ENCODE results near the gene ADGB. TPM values are rescaled to one million over a fixed set of nuclear protein-coding genes. Genes with fewer than 3 reads are reported as not detected.

The ADGB gene
- total and polyA plus RNA-seq, 9 of the 15 experiments (the other 6 are each of a cell fraction or from before 2014, with no cell fraction given) = not detected

GRCh38 chr6:146850238-146850896 is 251.6 kb downstream of the ADGB start:
- Histone ChIP-seq H3K79me2 (ENCODE audit: control insufficient read depth, insufficient read depth, low read length) (peaks cover 9% of the 10 kb centered on the region), H3K9ac (ENCODE audit: insufficient read depth in 1 of 2, low read depth in 2 of 2, low read length in 2 of 2) (no peak overlapping the region), H3K36me3 (ENCODE audit: control insufficient read depth, insufficient read depth, low read length) (no peaks in the 10 kb centered on the region), H3K9me3 (replicated peaks; ENCODE audit: control insufficient read depth, insufficient read depth, low read depth, low read length) (no peaks in the 10 kb centered on the region; the same call in 1 of the 2 replicates), H4K20me1 (replicated peaks; ENCODE audit: control insufficient read depth, insufficient read depth, low read length) (no peaks in the 10 kb centered on the region), H3K4me2 (ENCODE audit: insufficient read depth, low read length) (no peak overlapping the region), H2AFZ (ENCODE audit: low read depth, low read length) (no peak overlapping the region; the same call in 1 of the 2 replicates), H3K4me1 (replicated peaks in 1 of 2; ENCODE audit: control insufficient read depth in 2 of 2, insufficient read depth in 2 of 2, low read length in 2 of 2) (peaks cover 0 to 5% of the 10 kb centered on the region in 2 experiments; a peak in 1 of 5 replicates), H3K27me3 (ENCODE audit: control insufficient read depth in 2 of 2, insufficient read depth in 2 of 2, low read length in 2 of 2) (no peaks in the 10 kb centered on the region), H3K4me3 (no peak overlapping the region), H3K9me1 (ENCODE audit: control insufficient read depth, insufficient read depth, low read length) (no peaks in the 10 kb centered on the region), H3K27ac (ENCODE audit: extremely low read depth, low read depth, low read length) (no peak overlapping the region)
- in situ Hi-C loops (cut with MboI) = no loop called here
- intact Hi-C loops (cut with micrococcal nuclease) = no loop called here
- WGBS (ENCODE audit: insufficient coverage, low coverage, missing lambda C conversion rate) = 36% methylated on average over 6 of the region's 6 CpGs
- DNase-seq (ENCODE audit: extremely low read depth in 1 of 4, low spot score in 3 of 4) (no peak), ATAC-seq (no peak; the same call in 1 of the 3 replicates), FAIRE-seq (no peak)
- BruUV-seq (replicated peaks) = no TSS peak
- POLR2A ChIA-PET = interaction anchor here (1.0 kb wide), 1 partner anchor 363 kb away, joined by 3 read pairs; no protein-coding TSS in a partner anchor
- CTCF ChIA-PET (ENCODE audit: low intra/inter-chr PET ratio) = no interaction called here
- TF ChIP-seq ZNF398 (CRISPR knock-in tag; IDR thresholded peaks at IDR 0.05) = no peak
- TF ChIP-seq ZNF518B (CRISPR knock-in tag; IDR thresholded peaks at IDR 0.05) = no peak
- TF ChIP-seq CBX3 (IDR thresholded peaks at IDR 0.05; ENCODE audit: borderline replicate concordance in 1 of 2, low read length in 2 of 2) = no peak
- no peak for TF ChIP-seq ZFP30 (CRISPR knock-in tag; IDR thresholded peaks at IDR 0.05; ENCODE audit: borderline replicate concordance)
- TF ChIP-seq ZNF586 (CRISPR knock-in tag; conservative IDR thresholded peaks at IDR 0.05) = no peak
